ENCODE results near the gene GYS1.

Gene GYS1

DNA sequence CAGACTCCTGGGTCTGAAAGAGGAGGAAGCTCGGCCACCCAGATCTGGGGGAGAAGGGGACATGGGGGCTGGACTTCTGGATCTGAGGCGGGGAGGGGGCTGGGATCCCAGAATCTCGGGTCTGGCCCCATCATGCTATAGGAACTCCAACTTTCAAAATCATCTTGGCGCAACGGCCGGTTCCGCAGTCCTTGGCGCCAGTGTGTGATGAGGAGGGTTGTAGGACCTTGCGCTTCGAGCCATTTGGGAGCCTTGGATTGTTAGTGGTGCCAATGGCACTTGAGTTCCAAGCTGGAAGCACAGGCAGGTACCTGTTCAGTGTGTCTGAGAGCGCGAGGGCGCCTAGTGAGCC lies 902 bp upstream of the GYS1 start:
- Histone ChIP-seq H3K4me3 (ENCODE audit: insufficient read depth, low read length, poor library complexity, severe bottlenecking) (peak overlapping the region; percentile 95), H3K9me2 (replicated peaks; ENCODE audit: insufficient read depth, low read length) (no peaks in the 10 kb centered on the region), H2AFZ (ENCODE audit: low read depth, low read length, severe bottlenecking) (peak overlapping the region; percentile 74), H3K9me3 (ENCODE audit: insufficient read depth, low read length) (no peaks in the 10 kb centered on the region), H3K79me2 (ENCODE audit: insufficient read depth, low read length) (peaks cover 50% of the 10 kb centered on the region), H3K27ac (ENCODE audit: low read depth, low read length) (peak overlapping the region; percentile 89), H3K36me3 (ENCODE audit: low read length) (no peaks in the 10 kb centered on the region), H4K20me1 (ENCODE audit: low read depth, low read length) (no peaks in the 10 kb centered on the region), H3F3A (ENCODE audit: insufficient read depth) (no peaks in the 10 kb centered on the region), H3K27me3 (ENCODE audit: low read length) (no peaks in the 10 kb centered on the region), H3K4me2 (ENCODE audit: low read depth, low read length, poor library complexity, severe bottlenecking) (peak overlapping the region; percentile 78), H3K9ac (ENCODE audit: low read length) (peak overlapping the region; percentile 92)
- TF ChIP-seq, protein P1, sequence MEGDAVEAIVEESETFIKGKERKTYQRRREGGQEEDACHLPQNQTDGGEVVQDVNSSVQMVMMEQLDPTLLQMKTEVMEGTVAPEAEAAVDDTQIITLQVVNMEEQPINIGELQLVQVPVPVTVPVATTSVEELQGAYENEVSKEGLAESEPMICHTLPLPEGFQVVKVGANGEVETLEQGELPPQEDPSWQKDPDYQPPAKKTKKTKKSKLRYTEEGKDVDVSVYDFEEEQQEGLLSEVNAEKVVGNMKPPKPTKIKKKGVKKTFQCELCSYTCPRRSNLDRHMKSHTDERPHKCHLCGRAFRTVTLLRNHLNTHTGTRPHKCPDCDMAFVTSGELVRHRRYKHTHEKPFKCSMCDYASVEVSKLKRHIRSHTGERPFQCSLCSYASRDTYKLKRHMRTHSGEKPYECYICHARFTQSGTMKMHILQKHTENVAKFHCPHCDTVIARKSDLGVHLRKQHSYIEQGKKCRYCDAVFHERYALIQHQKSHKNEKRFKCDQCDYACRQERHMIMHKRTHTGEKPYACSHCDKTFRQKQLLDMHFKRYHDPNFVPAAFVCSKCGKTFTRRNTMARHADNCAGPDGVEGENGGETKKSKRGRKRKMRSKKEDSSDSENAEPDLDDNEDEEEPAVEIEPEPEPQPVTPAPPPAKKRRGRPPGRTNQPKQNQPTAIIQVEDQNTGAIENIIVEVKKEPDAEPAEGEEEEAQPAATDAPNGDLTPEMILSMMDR (IDR thresholded peaks at IDR 0.05; ENCODE audit: insufficient read depth, low read length, poor library complexity, severe bottlenecking) = no peak
- TF ChIP-seq EZH2phosphoT487 (conservative IDR thresholded peaks at IDR 0.05; ENCODE audit: low read length) = no peak

DNA sequence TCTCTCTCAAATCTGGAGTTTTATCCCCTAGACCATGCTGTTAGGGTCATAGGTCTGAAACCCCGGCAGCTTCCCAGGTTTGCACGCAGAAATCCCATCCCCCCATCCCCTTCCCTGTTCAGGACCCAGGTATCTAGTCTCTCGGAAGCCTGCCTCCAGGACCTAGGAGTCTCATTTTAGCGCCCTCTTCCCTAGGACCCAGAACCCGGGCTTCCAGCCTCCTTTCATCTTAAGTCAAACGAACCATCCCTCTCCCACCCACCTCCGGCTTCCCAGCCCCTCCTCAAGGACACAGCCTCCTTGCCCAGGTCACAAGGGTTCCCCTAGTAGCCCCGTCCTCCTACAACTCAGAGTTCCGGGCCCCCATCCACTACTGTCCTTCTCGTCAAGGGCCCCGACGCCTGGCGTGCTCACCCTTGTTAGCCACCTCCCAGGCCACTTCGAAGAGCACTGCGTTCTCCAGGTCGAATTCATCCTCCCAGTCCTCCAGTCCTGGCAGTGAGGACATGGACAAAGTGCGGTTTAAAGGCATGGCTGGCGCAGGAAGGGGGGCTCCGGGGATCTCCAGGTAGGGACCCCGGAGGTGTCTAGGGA lies 431 bp downstream of the GYS1 start:
- H2AFZ ChIP-seq (ENCODE audit: low read depth, low read length, severe bottlenecking) = peak overlapping the region; percentile 56
- H3K27me3 ChIP-seq (ENCODE audit: low read length) = no peaks in the 10 kb centered on the region
- H3K27ac ChIP-seq (ENCODE audit: low read depth, low read length) = peak overlapping the region; percentile 38

DNA sequence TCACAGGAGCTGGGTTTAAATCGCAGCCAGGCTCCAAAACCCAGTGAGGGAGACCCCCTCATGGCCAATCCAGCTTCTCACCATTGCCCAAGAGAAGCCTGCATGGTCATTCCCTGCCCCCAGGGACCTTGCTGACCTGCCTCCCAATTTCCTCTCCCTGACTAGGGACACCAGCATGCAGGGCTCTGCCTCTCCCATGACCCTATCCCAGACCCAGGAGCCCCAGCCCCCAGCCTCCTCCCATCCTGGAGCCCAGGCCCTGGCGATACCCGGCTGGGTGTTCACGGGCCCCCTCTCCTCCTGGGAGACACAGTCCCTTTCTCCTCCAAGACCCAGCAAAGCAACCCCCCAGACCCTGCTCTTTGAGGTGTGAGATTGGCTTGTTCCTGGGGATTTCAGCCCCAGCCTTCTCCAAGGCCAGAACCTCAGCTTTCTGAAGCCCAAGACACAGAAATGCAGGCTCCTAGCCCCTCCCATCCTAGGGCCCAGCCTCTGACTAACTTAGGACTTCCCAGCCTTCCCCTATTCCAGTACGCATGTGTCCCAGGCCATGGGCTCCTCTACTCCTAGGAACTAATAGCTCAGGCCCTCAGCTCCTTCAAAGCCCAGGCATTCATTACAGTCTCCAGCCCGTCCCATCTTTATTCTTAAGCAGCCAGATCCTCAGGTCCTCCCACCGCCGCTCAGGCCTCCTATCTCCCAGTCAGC lies 1.1 kb downstream of the GYS1 start:
- TF ChIP-seq EZH2phosphoT487 (conservative IDR thresholded peaks at IDR 0.05; ENCODE audit: low read length) = no peak
- TF ChIP-seq, protein P1 (IDR thresholded peaks at IDR 0.05; ENCODE audit: insufficient read depth, low read length, poor library complexity, severe bottlenecking) = no peak
- Histone ChIP-seq H3K9me3 (ENCODE audit: insufficient read depth, low read length) (no peaks in the 10 kb centered on the region), H2AFZ (ENCODE audit: low read depth, low read length, severe bottlenecking) (peak overlapping the region; percentile 56), H4K20me1 (ENCODE audit: low read depth, low read length) (no peaks in the 10 kb centered on the region), H3F3A (ENCODE audit: insufficient read depth) (no peaks in the 10 kb centered on the region), H3K4me3 (ENCODE audit: insufficient read depth, low read length, poor library complexity, severe bottlenecking) (peak overlapping the region; percentile 97), H3K79me2 (ENCODE audit: insufficient read depth, low read length) (peaks cover 43% of the 10 kb centered on the region), H3K9me2 (replicated peaks; ENCODE audit: insufficient read depth, low read length) (no peaks in the 10 kb centered on the region), H3K27ac (ENCODE audit: low read depth, low read length) (0 out of 2 replicates have a peak overlapping the region, but pooled peaks have one; percentile 38), H3K9ac (ENCODE audit: low read length) (peak overlapping the region; percentile 92), H3K27me3 (ENCODE audit: low read length) (no peaks in the 10 kb centered on the region), H3K36me3 (ENCODE audit: low read length) (no peaks in the 10 kb centered on the region), H3K4me2 (ENCODE audit: low read depth, low read length, poor library complexity, severe bottlenecking) (peak overlapping the region; percentile 91)

More for the DNA sequence above, 431 bp downstream of the GYS1 start:
- Histone ChIP-seq H3K4me3 (ENCODE audit: insufficient read depth, low read length, poor library complexity, severe bottlenecking) (peak overlapping the region; percentile 97), H4K20me1 (ENCODE audit: low read depth, low read length) (no peaks in the 10 kb centered on the region), H3K9me2 (replicated peaks; ENCODE audit: insufficient read depth, low read length) (no peaks in the 10 kb centered on the region), H3K9ac (ENCODE audit: low read length) (peak overlapping the region; percentile 92), H3F3A (ENCODE audit: insufficient read depth) (no peaks in the 10 kb centered on the region), H3K36me3 (ENCODE audit: low read length) (no peaks in the 10 kb centered on the region), H3K4me2 (ENCODE audit: low read depth, low read length, poor library complexity, severe bottlenecking) (peak overlapping the region; percentile 91), H3K9me3 (ENCODE audit: insufficient read depth, low read length) (no peaks in the 10 kb centered on the region), H3K79me2 (ENCODE audit: insufficient read depth, low read length) (peaks cover 49% of the 10 kb centered on the region)
- TF ChIP-seq, protein P1 (IDR thresholded peaks at IDR 0.05; ENCODE audit: insufficient read depth, low read length, poor library complexity, severe bottlenecking) = no peak
- TF ChIP-seq EZH2phosphoT487 (conservative IDR thresholded peaks at IDR 0.05; ENCODE audit: low read length) = no peak

Measured in SU-DHL-6 (cell line).